ENCODE data around the gene DLGAP1. TPM values are rescaled to one million over a fixed set of nuclear protein-coding genes. Genes with fewer than 3 reads are reported as not detected.

Gene DLGAP1
- total and polyA plus RNA-seq, 2 of the 8 experiments (the other 6 are each of a cell fraction or from before 2014, with no cell fraction given), result 11.8 to 16.9 TPM

- TF ChIP-seq CHD7 (IDR thresholded peaks at IDR 0.05; ENCODE audit: insufficient replicate concordance, low read length), result no peak
- no peak for TF ChIP-seq CHD2 (IDR thresholded peaks at IDR 0.05; ENCODE audit: low read length)
- no peak for TF ChIP-seq ASH2L (IDR thresholded peaks at IDR 0.05; ENCODE audit: low read length)
- no peak for TF ChIP-seq NRF1 (IDR thresholded peaks at IDR 0.05; ENCODE audit: low read depth, low read length)
- TF ChIP-seq BRCA1 (IDR thresholded peaks at IDR 0.05; ENCODE audit: low read depth, low read length), result no peak
- no peak for TF ChIP-seq GABPA (IDR thresholded peaks at IDR 0.05; ENCODE audit: borderline replicate concordance, insufficient read depth, low read length)
- TF ChIP-seq CEBPB (IDR thresholded peaks at IDR 0.05; ENCODE audit: low read depth, low read length), result no peak
Measured at GRCh38 chr18:3480827-3481573, 974.1 kb downstream of the DLGAP1 start (continued).
